NB4 (cell line): ENCODE data around the gene SLC34A1.
"Not testable (repeated sequence)": the region's sequence is repeated elsewhere in the genome, so short reads cannot be mapped to it uniquely, and the experiment has no call there.

Experiments used
- DNase-seq: peaks from one replicate; pipeline ENCODE4 v3.0.0; 2010; ENCODE audit warnings: low read depth
- H3K4me3 ChIP-seq: one replicate; pipeline ENCODE4 v1.5.1; 2011; ENCODE audit warnings: mild to moderate bottlenecking, low read depth, low read length, moderate library complexity
- CTCF ChIP-seq: IDR thresholded peaks from one replicate; pipeline ENCODE4 v1.5.1; 2012; ENCODE audit warnings: low read depth, low read length
- MAX ChIP-seq: IDR thresholded peaks from 2 replicates; pipeline ENCODE4 v1.6.1; 2011; ENCODE audit warnings: low read depth, low read length
- MYC ChIP-seq: IDR thresholded peaks from 2 replicates; pipeline ENCODE4 v1.6.1; 2011; ENCODE audit warnings: low read depth, low read length
- POLR2A ChIP-seq: IDR thresholded peaks from 2 replicates; pipeline ENCODE4 v1.6.1; 2011; ENCODE audit warnings: mild to moderate bottlenecking; ENCODE audit not compliant: insufficient read length; ENCODE audit errors: extremely low read depth

SLC34A1 gene

GRCh38 chr5:177409043-177409801 is 25.0 kb downstream of the SLC34A1 start, which contains the start of gene F12:
TSS of gene F12 (minus strand) at chr5:177409564. CDS start at chr5:177409527, 37 bp downstream.
- DNase-seq: no peak
- TF ChIP-seq MAX (no peak), CTCF (no peak), POLR2A (no peak), MYC (no peak)
- H3K4me3 ChIP-seq: no peak within 1 kb of the TSS

GRCh38 chr5:177410575-177410974 is 26.3 kb downstream of the SLC34A1 start:
- TF ChIP-seq MAX: no peak; the same call in 1 of the 2 replicates
- no peak for TF ChIP-seq CTCF
- TF ChIP-seq POLR2A: no peak
- TF ChIP-seq MYC: no peak
- peak; percentile 59 for DNase-seq
- H3K4me3 ChIP-seq: no peak overlapping the region

- TF ChIP-seq MAX (no peak), CTCF (no peak)
- H3K4me3 ChIP-seq: no peak overlapping the region
- DNase-seq: peak; percentile 57
These were observed 28.5 kb downstream of the SLC34A1 start for GRCh38 chr5:177412603-177413233.

- no peak for TF ChIP-seq MAX
- DNase-seq: no peak
- H3K4me3 ChIP-seq: no peak overlapping the region
These were observed 30.2 kb downstream of the SLC34A1 start for GRCh38 chr5:177414481-177414880.

GRCh38 chr5:177417081-177417480 is 32.8 kb downstream of the SLC34A1 start:
- not testable (repeated sequence) for H3K4me3 ChIP-seq, DNase-seq

GRCh38 chr5:177419046-177419445 is 34.8 kb downstream of the SLC34A1 start:
- no peak overlapping the region for H3K4me3 ChIP-seq
- TF ChIP-seq POLR2A (no peak), MYC (no peak), CTCF (no peak), MAX (no peak)
- no peak for DNase-seq

GRCh38 chr5:177420472-177420871 is 36.2 kb downstream of the SLC34A1 start:
- DNase-seq, H3K4me3 ChIP-seq: not testable (repeated sequence)
